ENCODE results near the gene GRIN1.

- TF ChIP-seq EZH2 (IDR thresholded peaks at IDR 0.05; ENCODE audit: borderline replicate concordance, low read length) (no peak), CTCF (conservative IDR thresholded peaks at IDR 0.05 in 1 of 2, IDR thresholded peaks at IDR 0.05 in 1 of 2; ENCODE audit: extremely low read depth in 1 of 2, insufficient read depth in 1 of 2, low read depth in 1 of 2, low read length in 2 of 2) (no peak)
Measured at GRCh38 chr9:137159105-137160053, 20.4 kb downstream of the GRIN1 start.

Measured in mammary epithelial cell (primary cell).